ENCODE data around the gene XCL1.
"Not testable (repeated sequence)": the region's sequence is repeated elsewhere in the genome, so short reads cannot be mapped to it uniquely, and the experiment has no call there.

DNA sequence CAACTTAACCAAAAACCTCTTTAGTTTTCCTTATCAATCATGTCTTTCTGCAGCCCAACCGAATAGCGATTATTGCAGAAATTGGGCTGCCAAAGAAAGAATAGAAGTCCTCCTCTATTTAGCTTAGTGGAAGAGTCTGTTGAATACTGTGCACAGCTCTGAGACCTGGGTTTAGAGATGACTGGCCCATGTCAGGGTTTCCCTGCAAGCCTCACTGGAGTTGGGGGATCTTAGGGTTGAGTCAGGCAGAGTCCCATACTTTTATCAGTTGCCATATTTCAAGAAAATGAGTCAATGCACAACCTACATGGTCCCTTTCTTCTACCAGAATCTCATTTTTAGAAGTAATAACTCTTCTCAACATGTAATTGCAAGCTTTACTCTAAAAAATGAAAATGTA is 3.9 kb downstream of the XCL1 start:
- TF ChIP-seq, protein P1, sequence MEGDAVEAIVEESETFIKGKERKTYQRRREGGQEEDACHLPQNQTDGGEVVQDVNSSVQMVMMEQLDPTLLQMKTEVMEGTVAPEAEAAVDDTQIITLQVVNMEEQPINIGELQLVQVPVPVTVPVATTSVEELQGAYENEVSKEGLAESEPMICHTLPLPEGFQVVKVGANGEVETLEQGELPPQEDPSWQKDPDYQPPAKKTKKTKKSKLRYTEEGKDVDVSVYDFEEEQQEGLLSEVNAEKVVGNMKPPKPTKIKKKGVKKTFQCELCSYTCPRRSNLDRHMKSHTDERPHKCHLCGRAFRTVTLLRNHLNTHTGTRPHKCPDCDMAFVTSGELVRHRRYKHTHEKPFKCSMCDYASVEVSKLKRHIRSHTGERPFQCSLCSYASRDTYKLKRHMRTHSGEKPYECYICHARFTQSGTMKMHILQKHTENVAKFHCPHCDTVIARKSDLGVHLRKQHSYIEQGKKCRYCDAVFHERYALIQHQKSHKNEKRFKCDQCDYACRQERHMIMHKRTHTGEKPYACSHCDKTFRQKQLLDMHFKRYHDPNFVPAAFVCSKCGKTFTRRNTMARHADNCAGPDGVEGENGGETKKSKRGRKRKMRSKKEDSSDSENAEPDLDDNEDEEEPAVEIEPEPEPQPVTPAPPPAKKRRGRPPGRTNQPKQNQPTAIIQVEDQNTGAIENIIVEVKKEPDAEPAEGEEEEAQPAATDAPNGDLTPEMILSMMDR (conservative IDR thresholded peaks at IDR 0.05 in 1 of 2, IDR thresholded peaks at IDR 0.05 in 1 of 2; ENCODE audit: extremely low read depth in 1 of 2, insufficient read depth in 1 of 2, low read depth in 1 of 2, low read length in 2 of 2): not testable (repeated sequence)
- not testable (repeated sequence) for TF ChIP-seq EZH2 (IDR thresholded peaks at IDR 0.05; ENCODE audit: borderline replicate concordance, low read length)

Data from mammary epithelial cell (primary cell).